Gastroesophageal sphincter (tissue), 4 donors: ENCODE results near the gene KRTAP10-11. TPM values are rescaled to one million over a fixed set of nuclear protein-coding genes. Genes with fewer than 3 reads are reported as not detected.

Experiments
- small RNA-seq, 4 donors: library from RNA; depleted of rRNA; stranded (forward); fragments of <200 nt; gene quantifications; one replicate each; pipeline ENCODE3, GENCODE V24; 2016
- total RNA-seq, 4 donors: library from RNA; depleted of rRNA; stranded (reverse); fragments of >200 nt; gene quantifications; one replicate each; pipeline ENCODE4 v1.1.0, GENCODE V29; 2016

The KRTAP10-11 gene
- total RNA-seq, 4 donors from 2014 or later: not detected

Small RNA genes lying within 50 kb of the gene (small RNA-seq; reads per million reads assigned to genes)
- 0 reads per million in 4 donors for gene KRTAP12-6P

Other genes starting within 250 kb of the KRTAP10-11 start
- gene LRRC3, start 190.9 kb upstream of the KRTAP10-11 start, total RNA-seq: 1 to 10 TPM; 2.7 to 8.3 (median 6.7) TPM
- gene KRTAP10-1, start 106.2 kb upstream of the KRTAP10-11 start, total RNA-seq: not detected
- gene KRTAP10-2, start 94.9 kb upstream of the KRTAP10-11 start, total RNA-seq: not detected
- not detected for gene KRTAP10-3, start 87.6 kb upstream of the KRTAP10-11 start, total RNA-seq
- gene KRTAP10-4, start 72.7 kb upstream of the KRTAP10-11 start, total RNA-seq: not detected
- gene KRTAP10-5, start 65.8 kb upstream of the KRTAP10-11 start, total RNA-seq: not detected
- gene KRTAP10-6, start 53.9 kb upstream of the KRTAP10-11 start, total RNA-seq: not detected
- not detected for gene KRTAP10-7, start 45.8 kb upstream of the KRTAP10-11 start, total RNA-seq
- not detected for gene KRTAP10-8, start 34.3 kb upstream of the KRTAP10-11 start, total RNA-seq
- not detected for gene KRTAP10-9, start 19.3 kb upstream of the KRTAP10-11 start, total RNA-seq
- not detected for gene KRTAP10-10, start 9.1 kb upstream of the KRTAP10-11 start, total RNA-seq
- not detected for gene KRTAP12-4, start 8.2 kb downstream of the KRTAP10-11 start, total RNA-seq
- gene KRTAP12-3, start 11.5 kb downstream of the KRTAP10-11 start, total RNA-seq: not detected
- not detected for gene KRTAP12-2, start 20.5 kb downstream of the KRTAP10-11 start, total RNA-seq
- not detected for gene KRTAP12-1, start 35.7 kb downstream of the KRTAP10-11 start, total RNA-seq
- not detected for gene KRTAP10-12, start 50.8 kb downstream of the KRTAP10-11 start, total RNA-seq
- not detected for gene TSPEAR, start 65.2 kb downstream of the KRTAP10-11 start, total RNA-seq
- 10 to 100 TPM; 48.3 to 93.4 (median 83.9) TPM for gene UBE2G2, start 155.4 kb downstream of the KRTAP10-11 start, total RNA-seq
- gene SUMO3, start 171.6 kb downstream of the KRTAP10-11 start, total RNA-seq: 10 to 100 TPM; 41.7 to 56.2 (median 53.7) TPM
- gene PTTG1IP, start 227.3 kb downstream of the KRTAP10-11 start, total RNA-seq: 100 to 1,000 TPM; 217 to 419 (median 313) TPM